GM18520 (cell line): Measurements from ENCODE around the gene PSD.

Experiments
- ATAC-seq: cut with Tn5 transposase; IDR thresholded peaks from one replicate; pipeline ENCODE4 v1.9.1; 2021; ENCODE audit not compliant: unreplicated experiment

PSD gene

GRCh38 chr10:102405632-102406031, 13.0 kb downstream of the PSD start:
- ATAC-seq: no peak

GRCh38 chr10:102405108-102405571, 13.4 kb downstream of the PSD start:
- ATAC-seq: no peak

- ATAC-seq: no peak
Observed at GRCh38 chr10:102404361-102405107, 14.1 kb downstream of the PSD start.

- no peak for ATAC-seq
Observed at GRCh38 chr10:102403115-102403514, 15.5 kb downstream of the PSD start.

GRCh38 chr10:102402512-102402896, 16.1 kb downstream of the PSD start:
- no peak for ATAC-seq

GRCh38 chr10:102401735-102402511, 16.7 kb downstream of the PSD start:
- no peak for ATAC-seq

- ATAC-seq: no peak
Observed at GRCh38 chr10:102401342-102401654, 17.3 kb downstream of the PSD start.

- ATAC-seq: no peak
Observed at GRCh38 chr10:102400598-102401341, 17.8 kb downstream of the PSD start.

- no peak for ATAC-seq
Observed at GRCh38 chr10:102400076-102400475, 18.5 kb downstream of the PSD start.

GRCh38 chr10:102399217-102400021, 19.2 kb downstream of the PSD start:
- peak; percentile 30 for ATAC-seq

GRCh38 chr10:102398172-102399020, 20.2 kb downstream of the PSD start:
- no peak for ATAC-seq

- ATAC-seq: no peak
Observed at GRCh38 chr10:102397222-102398171, 21.1 kb downstream of the PSD start.

- ATAC-seq: no peak
Observed at GRCh38 chr10:102396730-102397151, 21.8 kb downstream of the PSD start.

GRCh38 chr10:102396317-102396650, 22.3 kb downstream of the PSD start:
- ATAC-seq: no peak

- ATAC-seq: no peak
Observed at GRCh38 chr10:102395400-102396316, 22.9 kb downstream of the PSD start, which contains the start of gene NFKB2. Gene NFKB2 (plus strand): TSS chr10:102395705. CDS start chr10:102395960, 255 bp downstream.

GRCh38 chr10:102394801-102395399, 23.7 kb downstream of the PSD start:
- no peak for ATAC-seq

GRCh38 chr10:102394079-102394800, 24.3 kb downstream of the PSD start:
- ATAC-seq: peak; percentile 72
